GM19023 (cell line): ENCODE data around the gene FAM53C.
"Not testable (repeated sequence)": the region's sequence is repeated elsewhere in the genome, so short reads cannot be mapped to it uniquely, and the experiment has no call there.

Experiments
- ATAC-seq: cut with Tn5 transposase; IDR thresholded peaks from one replicate; pipeline ENCODE4 v1.9.1; 2021; ENCODE audit warnings: mild to moderate bottlenecking, moderate library complexity; ENCODE audit not compliant: unreplicated experiment

Gene FAM53C

DNA sequence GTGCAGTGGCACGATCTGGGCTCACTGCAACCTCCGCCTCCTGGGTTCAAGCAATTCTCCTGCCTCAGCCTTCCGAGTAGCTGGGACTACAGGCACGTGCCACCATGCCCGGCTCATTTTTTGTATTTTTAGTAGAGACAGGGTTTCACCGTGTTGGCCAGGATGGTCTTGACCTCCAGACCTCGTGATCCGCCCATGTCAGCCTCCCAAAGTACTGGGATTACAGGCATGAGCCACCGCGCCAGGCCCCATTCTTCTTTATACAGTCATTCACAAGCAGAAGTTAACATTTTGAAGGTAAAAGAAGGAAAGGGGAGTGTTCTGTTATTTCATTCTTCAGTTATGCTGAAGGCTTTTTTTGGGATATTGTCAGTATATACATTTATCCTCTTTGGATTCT, 51.8 kb downstream of the FAM53C start:
- ATAC-seq = not testable (repeated sequence)

DNA sequence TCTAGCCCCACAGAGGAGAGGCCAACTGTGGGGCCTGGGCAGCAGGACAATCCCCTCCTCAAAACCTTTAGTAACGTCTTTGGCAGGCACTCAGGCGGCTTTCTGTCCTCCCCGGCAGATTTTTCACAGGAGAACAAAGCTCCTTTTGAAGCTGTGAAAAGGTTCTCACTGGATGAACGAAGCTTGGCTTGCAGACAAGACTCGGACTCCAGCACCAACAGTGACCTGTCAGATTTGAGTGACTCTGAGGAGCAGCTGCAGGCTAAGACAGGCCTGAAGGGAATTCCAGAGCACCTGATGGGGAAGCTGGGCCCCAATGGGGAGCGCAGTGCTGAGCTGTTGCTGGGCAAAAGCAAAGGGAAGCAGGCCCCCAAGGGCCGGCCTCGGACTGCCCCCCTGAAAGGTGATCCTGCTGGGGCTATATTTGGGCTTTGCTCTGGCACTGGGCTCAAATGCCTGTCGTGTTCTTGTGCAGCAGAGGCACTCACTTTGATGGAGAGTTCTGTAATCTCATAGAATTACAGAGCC, 53.9 kb downstream of the FAM53C start:
- ATAC-seq = no peak
